Measurements from ENCODE around the gene C5orf58.

The C5orf58 gene

GRCh38 chr5:170273968-170274710 is 41.4 kb downstream of the C5orf58 start:
- Histone ChIP-seq H3K9me3 (ENCODE audit: insufficient read depth, low read depth, low read length) (no peaks in the 10 kb centered on the region), H3K27ac (ENCODE audit: low read depth, low read length) (no peak overlapping the region), H3K36me3 (ENCODE audit: insufficient read depth, low read length) (no peaks in the 10 kb centered on the region), H3K4me3 (ENCODE audit: low read length) (no peak overlapping the region), H3K4me1 (ENCODE audit: insufficient read depth, low read length) (peaks cover 20% of the 10 kb centered on the region), H3K27me3 (ENCODE audit: insufficient read depth, low read length) (peaks cover 10% of the 10 kb centered on the region), H3K9ac (ENCODE audit: low read depth, low read length) (no peak overlapping the region)
- 50% methylated on average over 8 of the region's 8 CpGs for WGBS

- no peak overlapping the region for H3K4me3 ChIP-seq (ENCODE audit: low read length)
- WGBS, result 91% methylated on average over 8 of the region's 8 CpGs
- no peaks in the 10 kb centered on the region for H3K9me3 ChIP-seq (ENCODE audit: insufficient read depth, low read depth, low read length)
- H3K36me3 ChIP-seq (ENCODE audit: insufficient read depth, low read length), result no peaks in the 10 kb centered on the region
- H3K9ac ChIP-seq (ENCODE audit: low read depth, low read length), result no peak overlapping the region
- H3K4me1 ChIP-seq (ENCODE audit: insufficient read depth, low read length), result peaks cover 34% of the 10 kb centered on the region
- H3K27ac ChIP-seq (ENCODE audit: low read depth, low read length), result no peak overlapping the region
- H3K27me3 ChIP-seq (ENCODE audit: insufficient read depth, low read length), result peaks cover 10% of the 10 kb centered on the region
Observed at GRCh38 chr5:170275376-170275994, 42.7 kb downstream of the C5orf58 start.

GRCh38 chr5:170276140-170276539 is 43.4 kb downstream of the C5orf58 start:
- Histone ChIP-seq H3K27me3 (ENCODE audit: insufficient read depth, low read length) (peaks cover 10% of the 10 kb centered on the region), H3K9ac (ENCODE audit: low read depth, low read length) (no peak overlapping the region), H3K27ac (ENCODE audit: low read depth, low read length) (no peak overlapping the region), H3K36me3 (ENCODE audit: insufficient read depth, low read length) (no peaks in the 10 kb centered on the region), H3K4me3 (ENCODE audit: low read length) (no peak overlapping the region), H3K9me3 (ENCODE audit: insufficient read depth, low read depth, low read length) (no peaks in the 10 kb centered on the region), H3K4me1 (ENCODE audit: insufficient read depth, low read length) (peaks cover 35% of the 10 kb centered on the region)
- 88% methylated on average over 1 of the region's 2 CpGs for WGBS

GRCh38 chr5:170277867-170278281 is 45.1 kb downstream of the C5orf58 start:
- Histone ChIP-seq H3K36me3 (ENCODE audit: insufficient read depth, low read length) (no peaks in the 10 kb centered on the region), H3K4me3 (ENCODE audit: low read length) (no peak overlapping the region), H3K27ac (ENCODE audit: low read depth, low read length) (no peak overlapping the region), H3K27me3 (ENCODE audit: insufficient read depth, low read length) (peaks cover 10% of the 10 kb centered on the region), H3K4me1 (ENCODE audit: insufficient read depth, low read length) (peaks cover 35% of the 10 kb centered on the region), H3K9ac (ENCODE audit: low read depth, low read length) (no peak overlapping the region), H3K9me3 (ENCODE audit: insufficient read depth, low read depth, low read length) (no peaks in the 10 kb centered on the region)
- 26% methylated on average over 6 of the region's 6 CpGs for WGBS

- Histone ChIP-seq H3K4me1 (ENCODE audit: insufficient read depth, low read length) (peaks cover 30% of the 10 kb centered on the region), H3K27ac (ENCODE audit: low read depth, low read length) (peak overlapping the region; percentile 41; the same call in 1 of the 2 replicates), H3K4me3 (ENCODE audit: low read length) (no peak overlapping the region), H3K36me3 (ENCODE audit: insufficient read depth, low read length) (no peaks in the 10 kb centered on the region), H3K9me3 (ENCODE audit: insufficient read depth, low read depth, low read length) (peaks cover 2% of the 10 kb centered on the region; the same call in 1 of the 2 replicates), H3K9ac (ENCODE audit: low read depth, low read length) (no peak overlapping the region), H3K27me3 (ENCODE audit: insufficient read depth, low read length) (peaks cover 10% of the 10 kb centered on the region)
- WGBS, result 46% methylated on average over 9 of the region's 9 CpGs
Observed at GRCh38 chr5:170278611-170279458, 46.0 kb downstream of the C5orf58 start.

GRCh38 chr5:170279459-170279817 is 46.7 kb downstream of the C5orf58 start:
- Histone ChIP-seq H3K9me3 (ENCODE audit: insufficient read depth, low read depth, low read length) (peaks cover 8% of the 10 kb centered on the region; the same call in 1 of the 2 replicates), H3K4me1 (ENCODE audit: insufficient read depth, low read length) (peaks cover 27% of the 10 kb centered on the region), H3K27me3 (ENCODE audit: insufficient read depth, low read length) (peaks cover 10% of the 10 kb centered on the region), H3K9ac (ENCODE audit: low read depth, low read length) (no peak overlapping the region), H3K4me3 (ENCODE audit: low read length) (no peak overlapping the region), H3K27ac (ENCODE audit: low read depth, low read length) (peak overlapping the region; percentile 41; the same call in 1 of the 2 replicates), H3K36me3 (ENCODE audit: insufficient read depth, low read length) (no peaks in the 10 kb centered on the region)
- 83% methylated on average over 3 of the region's 4 CpGs for WGBS

- no peak overlapping the region for H3K4me3 ChIP-seq (ENCODE audit: low read length)
- no peaks in the 10 kb centered on the region for H3K36me3 ChIP-seq (ENCODE audit: insufficient read depth, low read length)
- 28% methylated on average over 6 of the region's 6 CpGs for WGBS
- H3K9me3 ChIP-seq (ENCODE audit: insufficient read depth, low read depth, low read length), result peaks cover 9% of the 10 kb centered on the region; the same call in 1 of the 2 replicates
- peak overlapping the region; percentile 37; the same call in 1 of the 2 replicates for H3K27ac ChIP-seq (ENCODE audit: low read depth, low read length)
- H3K9ac ChIP-seq (ENCODE audit: low read depth, low read length), result no peak overlapping the region
- H3K27me3 ChIP-seq (ENCODE audit: insufficient read depth, low read length), result peaks cover 10% of the 10 kb centered on the region
- H3K4me1 ChIP-seq (ENCODE audit: insufficient read depth, low read length), result peaks cover 27% of the 10 kb centered on the region
Observed at GRCh38 chr5:170280011-170280493, 47.3 kb downstream of the C5orf58 start.

- Histone ChIP-seq H3K36me3 (ENCODE audit: insufficient read depth, low read length) (no peaks in the 10 kb centered on the region), H3K9me3 (ENCODE audit: insufficient read depth, low read depth, low read length) (peaks cover 12% of the 10 kb centered on the region; the same call in 1 of the 2 replicates), H3K27me3 (ENCODE audit: insufficient read depth, low read length) (no peaks in the 10 kb centered on the region), H3K27ac (ENCODE audit: low read depth, low read length) (no peak overlapping the region), H3K4me1 (ENCODE audit: insufficient read depth, low read length) (peaks cover 22% of the 10 kb centered on the region), H3K9ac (ENCODE audit: low read depth, low read length) (no peak overlapping the region), H3K4me3 (ENCODE audit: low read length) (no peak overlapping the region)
- WGBS, result 98% methylated on average over 1 of the region's 1 CpG
Observed at GRCh38 chr5:170283296-170283695, 50.5 kb downstream of the C5orf58 start.

- Histone ChIP-seq H3K4me3 (ENCODE audit: low read length) (no peak overlapping the region), H3K27me3 (ENCODE audit: insufficient read depth, low read length) (no peaks in the 10 kb centered on the region), H3K36me3 (ENCODE audit: insufficient read depth, low read length) (no peaks in the 10 kb centered on the region), H3K27ac (ENCODE audit: low read depth, low read length) (no peak overlapping the region), H3K9ac (ENCODE audit: low read depth, low read length) (no peak overlapping the region), H3K4me1 (ENCODE audit: insufficient read depth, low read length) (peaks cover 14% of the 10 kb centered on the region), H3K9me3 (ENCODE audit: insufficient read depth, low read depth, low read length) (peaks cover 12% of the 10 kb centered on the region; the same call in 1 of the 2 replicates)
- WGBS, result 98% methylated on average over 2 of the region's 2 CpGs
Observed at GRCh38 chr5:170284231-170284630, 51.4 kb downstream of the C5orf58 start.

GRCh38 chr5:170285181-170285580 is 52.4 kb downstream of the C5orf58 start:
- H3K36me3 ChIP-seq (ENCODE audit: insufficient read depth, low read length), result no peaks in the 10 kb centered on the region
- no peak overlapping the region for H3K4me3 ChIP-seq (ENCODE audit: low read length)
- H3K4me1 ChIP-seq (ENCODE audit: insufficient read depth, low read length), result peaks cover 4% of the 10 kb centered on the region
- no peak overlapping the region for H3K9ac ChIP-seq (ENCODE audit: low read depth, low read length)
- H3K27ac ChIP-seq (ENCODE audit: low read depth, low read length), result no peak overlapping the region
- peaks cover 16% of the 10 kb centered on the region for H3K9me3 ChIP-seq (ENCODE audit: insufficient read depth, low read depth, low read length)
- no peaks in the 10 kb centered on the region for H3K27me3 ChIP-seq (ENCODE audit: insufficient read depth, low read length)
